ENCODE measurements around the gene GFOD1.

GRCh38 chr6:13349811-13350506, 137.4 kb downstream of the GFOD1 start:
- TF ChIP-seq HDGF (IDR thresholded peaks at IDR 0.05) (no peak), ETV6 (conservative IDR thresholded peaks at IDR 0.05 in 1 of 2, IDR thresholded peaks at IDR 0.05 in 1 of 2; ENCODE audit: borderline replicate concordance in 1 of 2, low read depth in 1 of 2) (no peak), FOXM1 (IDR thresholded peaks at IDR 0.05; ENCODE audit: low read depth, low read length) (no peak)
- TF ChIP-seq, protein P1, sequence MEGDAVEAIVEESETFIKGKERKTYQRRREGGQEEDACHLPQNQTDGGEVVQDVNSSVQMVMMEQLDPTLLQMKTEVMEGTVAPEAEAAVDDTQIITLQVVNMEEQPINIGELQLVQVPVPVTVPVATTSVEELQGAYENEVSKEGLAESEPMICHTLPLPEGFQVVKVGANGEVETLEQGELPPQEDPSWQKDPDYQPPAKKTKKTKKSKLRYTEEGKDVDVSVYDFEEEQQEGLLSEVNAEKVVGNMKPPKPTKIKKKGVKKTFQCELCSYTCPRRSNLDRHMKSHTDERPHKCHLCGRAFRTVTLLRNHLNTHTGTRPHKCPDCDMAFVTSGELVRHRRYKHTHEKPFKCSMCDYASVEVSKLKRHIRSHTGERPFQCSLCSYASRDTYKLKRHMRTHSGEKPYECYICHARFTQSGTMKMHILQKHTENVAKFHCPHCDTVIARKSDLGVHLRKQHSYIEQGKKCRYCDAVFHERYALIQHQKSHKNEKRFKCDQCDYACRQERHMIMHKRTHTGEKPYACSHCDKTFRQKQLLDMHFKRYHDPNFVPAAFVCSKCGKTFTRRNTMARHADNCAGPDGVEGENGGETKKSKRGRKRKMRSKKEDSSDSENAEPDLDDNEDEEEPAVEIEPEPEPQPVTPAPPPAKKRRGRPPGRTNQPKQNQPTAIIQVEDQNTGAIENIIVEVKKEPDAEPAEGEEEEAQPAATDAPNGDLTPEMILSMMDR (IDR thresholded peaks at IDR 0.05 in 2 of 3, conservative IDR thresholded peaks at IDR 0.05 in 1 of 3; ENCODE audit: control insufficient read depth in 2 of 3, extremely low read depth in 1 of 3, insufficient read depth in 1 of 3, low read depth in 3 of 3, low read length in 3 of 3): no peak
- TF ChIP-seq, protein P2, sequence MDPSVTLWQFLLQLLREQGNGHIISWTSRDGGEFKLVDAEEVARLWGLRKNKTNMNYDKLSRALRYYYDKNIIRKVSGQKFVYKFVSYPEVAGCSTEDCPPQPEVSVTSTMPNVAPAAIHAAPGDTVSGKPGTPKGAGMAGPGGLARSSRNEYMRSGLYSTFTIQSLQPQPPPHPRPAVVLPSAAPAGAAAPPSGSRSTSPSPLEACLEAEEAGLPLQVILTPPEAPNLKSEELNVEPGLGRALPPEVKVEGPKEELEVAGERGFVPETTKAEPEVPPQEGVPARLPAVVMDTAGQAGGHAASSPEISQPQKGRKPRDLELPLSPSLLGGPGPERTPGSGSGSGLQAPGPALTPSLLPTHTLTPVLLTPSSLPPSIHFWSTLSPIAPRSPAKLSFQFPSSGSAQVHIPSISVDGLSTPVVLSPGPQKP (IDR thresholded peaks at IDR 0.05; ENCODE audit: low read depth, low read length): no peak

Measured in GM12878 (cell line).